ENCODE data around the gene IL18R1. TPM values are rescaled to one million over a fixed set of nuclear protein-coding genes. Genes with fewer than 3 reads are reported as not detected.

Gene IL18R1
- total RNA-seq, 6 experiments from 2014 or later = 5.5 to 11.2 (median 8.1) TPM

DNA sequence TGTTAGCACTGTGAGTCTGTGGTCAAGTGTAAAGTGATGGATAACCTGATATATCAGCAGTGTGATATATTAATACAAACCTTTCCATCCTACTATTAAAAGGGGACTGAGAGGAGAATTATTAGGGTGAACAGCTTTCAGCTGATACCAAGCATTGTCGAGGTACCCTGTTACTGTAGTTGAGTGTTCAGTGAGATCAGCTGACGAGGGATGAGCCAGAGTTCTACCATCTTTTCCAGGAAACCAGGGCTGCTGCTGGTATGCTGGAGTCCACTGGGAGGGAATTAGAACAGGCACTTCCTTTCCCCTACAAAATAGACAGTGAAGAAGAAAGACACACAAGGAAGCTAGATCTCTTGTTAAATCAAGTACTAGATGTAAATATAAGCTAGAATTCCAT lies 67.8 kb downstream of the IL18R1 start:
- no peaks in the 10 kb centered on the region for H3K9me3 ChIP-seq
- 56% methylated on average over 2 of the region's 2 CpGs for WGBS (ENCODE audit: insufficient coverage, low coverage, low lambda C conversion rate, missing lambda C conversion rate)
- peak overlapping the region in 1 of 3 donors; percentile 18 for H3K27ac ChIP-seq
- no peaks in the 10 kb centered on the region for H3K27me3 ChIP-seq
- no peaks in the 10 kb centered on the region for H3K4me1 ChIP-seq
- ATAC-seq (no peak), DNase-seq (no peak)
- H3K36me3 ChIP-seq = no peaks in the 10 kb centered on the region
- H3K4me3 ChIP-seq = no peak overlapping the region
- TF ChIP-seq, protein P1, sequence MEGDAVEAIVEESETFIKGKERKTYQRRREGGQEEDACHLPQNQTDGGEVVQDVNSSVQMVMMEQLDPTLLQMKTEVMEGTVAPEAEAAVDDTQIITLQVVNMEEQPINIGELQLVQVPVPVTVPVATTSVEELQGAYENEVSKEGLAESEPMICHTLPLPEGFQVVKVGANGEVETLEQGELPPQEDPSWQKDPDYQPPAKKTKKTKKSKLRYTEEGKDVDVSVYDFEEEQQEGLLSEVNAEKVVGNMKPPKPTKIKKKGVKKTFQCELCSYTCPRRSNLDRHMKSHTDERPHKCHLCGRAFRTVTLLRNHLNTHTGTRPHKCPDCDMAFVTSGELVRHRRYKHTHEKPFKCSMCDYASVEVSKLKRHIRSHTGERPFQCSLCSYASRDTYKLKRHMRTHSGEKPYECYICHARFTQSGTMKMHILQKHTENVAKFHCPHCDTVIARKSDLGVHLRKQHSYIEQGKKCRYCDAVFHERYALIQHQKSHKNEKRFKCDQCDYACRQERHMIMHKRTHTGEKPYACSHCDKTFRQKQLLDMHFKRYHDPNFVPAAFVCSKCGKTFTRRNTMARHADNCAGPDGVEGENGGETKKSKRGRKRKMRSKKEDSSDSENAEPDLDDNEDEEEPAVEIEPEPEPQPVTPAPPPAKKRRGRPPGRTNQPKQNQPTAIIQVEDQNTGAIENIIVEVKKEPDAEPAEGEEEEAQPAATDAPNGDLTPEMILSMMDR (IDR thresholded peaks at IDR 0.05) = no peak
- TF ChIP-seq POLR2A (IDR thresholded peaks at IDR 0.05) = no peak
- intact Hi-C loops (cut with DNase I) = no loop called here

DNA sequence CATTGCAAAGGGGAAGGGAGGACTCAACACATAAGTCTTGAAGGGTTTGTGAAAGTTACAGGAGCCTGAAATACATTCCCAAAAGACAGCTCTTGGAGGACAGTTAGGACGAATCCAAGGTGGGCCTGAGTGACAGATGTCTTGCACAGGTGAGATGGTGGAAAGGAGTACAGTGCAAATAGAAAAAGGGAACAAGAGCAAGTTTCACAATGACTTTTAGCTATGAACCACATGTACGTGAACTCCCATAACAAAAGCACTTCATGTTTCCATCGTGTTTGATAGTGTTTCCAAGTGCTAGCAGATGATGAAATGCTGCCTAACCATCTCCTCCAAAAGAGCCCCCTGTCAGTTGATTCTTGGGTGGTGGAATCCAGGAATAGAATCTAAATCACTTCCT lies 69.2 kb downstream of the IL18R1 start:
- 43% methylated on average over 3 of the region's 3 CpGs for WGBS (ENCODE audit: insufficient coverage, low coverage, low lambda C conversion rate, missing lambda C conversion rate)

DNA sequence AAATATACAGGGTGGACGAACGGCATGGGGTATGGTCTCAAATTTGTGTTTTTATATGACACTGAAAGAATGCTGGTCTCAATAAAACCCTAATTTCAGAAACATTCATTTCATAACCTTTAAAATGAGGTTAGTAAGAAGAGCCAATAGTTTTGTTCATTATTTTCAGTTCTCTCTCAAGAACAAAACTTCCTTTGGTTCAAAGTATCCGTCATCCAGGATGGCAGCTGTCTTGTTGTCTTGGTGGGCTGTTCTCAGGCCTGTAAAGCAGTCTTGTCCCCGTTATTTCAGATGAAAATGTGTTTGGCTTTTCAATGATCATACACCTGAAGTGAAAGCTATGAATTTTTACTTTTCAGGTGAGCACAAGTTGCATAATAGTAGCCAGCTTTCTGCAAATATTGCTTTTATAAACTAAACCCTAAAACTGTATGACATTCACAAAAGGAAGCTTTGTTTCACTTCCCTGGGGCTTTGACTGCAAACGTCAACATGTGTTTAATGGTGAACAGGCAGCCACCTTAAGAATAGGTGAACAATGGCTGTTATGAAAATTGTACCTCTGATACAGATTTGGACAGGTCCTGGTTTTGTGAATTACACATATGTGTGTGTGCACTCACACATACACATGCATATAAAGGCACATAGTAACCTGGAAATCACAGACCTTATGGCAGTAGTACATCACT lies 70.0 kb downstream of the IL18R1 start:
- intact Hi-C loops (cut with DNase I) = no loop called here
- ATAC-seq = no peak

More for the DNA sequence above, 69.2 kb downstream of the IL18R1 start:
- no peaks in the 10 kb centered on the region for H3K36me3 ChIP-seq
- no peak overlapping the region for H3K4me3 ChIP-seq
- no peaks in the 10 kb centered on the region for H3K4me1 ChIP-seq
- no peaks in the 10 kb centered on the region for H3K27me3 ChIP-seq
- TF ChIP-seq, protein P1 (IDR thresholded peaks at IDR 0.05) = no peak
- TF ChIP-seq POLR2A (IDR thresholded peaks at IDR 0.05) = no peak
- intact Hi-C loops (cut with DNase I) = no loop called here
- H3K27ac ChIP-seq = no peak overlapping the region
- ATAC-seq (no peak), DNase-seq (no peak)
- H3K9me3 ChIP-seq = no peaks in the 10 kb centered on the region

DNA sequence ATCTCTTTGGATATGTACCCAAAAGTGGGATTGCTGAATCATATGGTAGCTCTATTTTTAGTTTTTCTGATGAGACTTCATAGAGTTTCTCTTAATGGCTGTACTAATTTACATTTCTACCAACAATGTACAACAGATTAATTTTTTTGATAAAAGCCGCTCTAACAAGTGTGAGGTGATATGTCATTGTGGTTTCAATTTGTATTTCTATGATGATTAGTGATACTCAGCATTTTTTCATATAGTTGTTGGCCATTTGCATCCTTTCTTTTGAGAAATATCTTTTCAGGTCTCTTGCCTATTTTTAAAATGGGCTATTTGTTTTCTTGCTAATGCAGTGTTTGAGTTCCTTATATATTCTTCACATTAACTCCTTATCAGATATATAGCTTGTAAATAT lies 71.7 kb downstream of the IL18R1 start:
- no peak for ATAC-seq

More for the DNA sequence above, 70.0 kb downstream of the IL18R1 start:
- H3K4me1 ChIP-seq = no peaks in the 10 kb centered on the region
- no peak for DNase-seq
- no peak overlapping the region for H3K27ac ChIP-seq
- 27% methylated on average over 5 of the region's 5 CpGs for WGBS (ENCODE audit: insufficient coverage, low coverage, low lambda C conversion rate, missing lambda C conversion rate)
- no peaks in the 10 kb centered on the region for H3K36me3 ChIP-seq
- no peak overlapping the region for H3K4me3 ChIP-seq
- TF ChIP-seq, protein P1 (IDR thresholded peaks at IDR 0.05) = no peak
- no peak for TF ChIP-seq POLR2A (IDR thresholded peaks at IDR 0.05)
- H3K27me3 ChIP-seq = no peaks in the 10 kb centered on the region
- no peaks in the 10 kb centered on the region for H3K9me3 ChIP-seq

More for the DNA sequence above, 71.7 kb downstream of the IL18R1 start:
- DNase-seq = no peak
- Histone ChIP-seq H3K9me3 (no peaks in the 10 kb centered on the region), H3K4me1 (no peaks in the 10 kb centered on the region), H3K36me3 (no peaks in the 10 kb centered on the region), H3K27me3 (no peaks in the 10 kb centered on the region), H3K27ac (no peak overlapping the region), H3K4me3 (no peak overlapping the region)
- 43% methylated on average over 1 of the region's 1 CpG for WGBS (ENCODE audit: insufficient coverage, low coverage, low lambda C conversion rate, missing lambda C conversion rate)
- intact Hi-C loops (cut with DNase I) = no loop called here
- TF ChIP-seq, protein P1 (IDR thresholded peaks at IDR 0.05) = no peak
- TF ChIP-seq POLR2A (IDR thresholded peaks at IDR 0.05) = no peak
